Duodenal mucosa (tissue), 2 donors: Measurements from ENCODE around the gene DNAAF6.
"Not testable (repeated sequence)": the region's sequence is repeated elsewhere in the genome, so short reads cannot be mapped to it uniquely, and the experiment has no call there.

Experiments
- H3K27ac ChIP-seq: one replicate; pipeline ENCODE4 v1.7.0; 2013; ENCODE audit warnings: low read depth, low read length
- H3K27me3 ChIP-seq, 2 donors: one replicate each; pipeline ENCODE4 v1.7.0; 2013; ENCODE audit warnings: low read length in 2 of 2, control low read depth in 1 of 2; ENCODE audit not compliant: insufficient read depth in 2 of 2, control insufficient read depth in 1 of 2
- H3K36me3 ChIP-seq, 2 donors: one replicate each; pipeline ENCODE4 v1.7.0; 2013; ENCODE audit warnings: low read length in 2 of 2, control low read depth in 1 of 2; ENCODE audit not compliant: insufficient read depth in 2 of 2, control insufficient read depth in 1 of 2
- H3K4me1 ChIP-seq, 2 donors: one replicate each; pipeline ENCODE4 v1.7.0; 2013; ENCODE audit warnings: low read length in 2 of 2, control low read depth in 1 of 2; ENCODE audit not compliant: insufficient read depth in 2 of 2, control insufficient read depth in 1 of 2
- H3K4me3 ChIP-seq, 2 donors: one replicate each; pipeline ENCODE4 v1.7.0; 2013; ENCODE audit warnings: low read length in 2 of 2, low read depth in 1 of 2
- H3K9ac ChIP-seq, 2 donors: one replicate each; pipeline ENCODE4 v1.7.0; 2013; ENCODE audit warnings: low read length in 2 of 2, low read depth in 1 of 2
- H3K9me3 ChIP-seq, 2 donors: one replicate each; pipeline ENCODE4 v1.7.0; 2013; ENCODE audit warnings: low read length in 2 of 2, control low read depth in 1 of 2; ENCODE audit not compliant: control insufficient read depth in 1 of 2

DNAAF6 gene

DNA sequence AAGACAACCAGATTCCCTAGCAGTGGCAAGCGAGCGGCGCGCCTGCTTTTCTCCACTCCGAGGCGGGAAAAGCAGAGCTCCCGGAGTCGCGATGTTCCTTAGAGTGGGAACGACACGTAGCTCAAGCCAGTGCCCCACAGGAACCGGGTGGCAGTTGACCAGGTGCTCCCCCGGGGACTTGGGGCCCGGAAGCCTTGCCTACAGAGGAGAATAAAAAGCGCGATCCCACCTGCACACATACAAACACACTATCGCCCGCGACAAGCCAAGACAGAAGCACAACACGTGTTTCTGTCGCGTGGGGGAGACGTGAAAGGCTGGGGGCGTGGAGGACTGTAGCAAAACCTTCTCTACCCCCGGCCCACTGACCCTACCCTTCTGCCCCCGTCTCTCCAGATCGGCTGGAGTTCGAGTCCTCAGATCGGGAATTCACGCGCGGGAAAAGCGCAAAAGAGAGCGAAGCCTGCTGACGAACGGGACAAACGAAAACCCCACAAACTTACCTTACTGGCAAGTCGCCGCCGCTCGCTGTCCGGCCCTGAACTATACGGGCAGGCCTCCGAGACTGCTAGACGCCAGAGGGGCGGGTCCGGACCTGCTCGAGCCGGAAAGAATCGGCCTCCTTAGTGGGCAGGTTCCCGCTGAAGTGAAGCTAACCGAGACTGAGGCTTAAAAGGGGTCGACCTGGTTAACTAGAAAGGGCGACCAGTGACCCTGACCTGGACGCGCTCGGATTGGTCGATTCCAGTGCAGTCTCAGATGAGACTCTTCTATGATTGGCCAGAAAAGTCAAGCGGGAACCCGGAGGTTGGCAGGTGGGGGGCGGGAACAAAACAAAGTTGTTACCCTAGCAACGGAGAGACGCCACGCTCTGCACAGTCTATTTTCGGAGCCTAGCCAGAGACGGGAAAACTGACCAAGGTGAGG lies at the start of gene DNAAF6, which contains the start of gene NUP62CL:
Gene DNAAF6, plus strand, starts transcription at position 842 of the 927 bp plus-strand sequence. CDS start 6,265 bp downstream, outside the sequence.
Gene NUP62CL, minus strand, starts transcription at position 664 of the 927 bp plus-strand sequence. CDS start 31,287 bp downstream, outside the sequence.
- H3K9me3 ChIP-seq: no peaks in the 10 kb centered on the region
- H3K9ac ChIP-seq: peak within 1 kb of the TSS; percentile 60 to 65
- H3K27ac ChIP-seq: no peak within 1 kb of the TSS
- no peaks in the 10 kb centered on the region for H3K27me3 ChIP-seq
- peak within 1 kb of the TSS; percentile 74 to 75 for H3K4me3 ChIP-seq
- H3K36me3 ChIP-seq: no peaks in the 10 kb centered on the region
- no peaks in the 10 kb centered on the region for H3K4me1 ChIP-seq

- not testable (repeated sequence) for H3K9me3 ChIP-seq, H3K36me3 ChIP-seq, H3K9ac ChIP-seq, H3K4me3 ChIP-seq, H3K4me1 ChIP-seq, H3K27me3 ChIP-seq, H3K27ac ChIP-seq
Measured at GRCh38 chrX:107157618-107158017, 48.8 kb upstream of the DNAAF6 start.

GRCh38 chrX:107167163-107167921 lies 39.1 kb upstream of the DNAAF6 start:
- Histone ChIP-seq H3K36me3 (no peaks in the 10 kb centered on the region), H3K4me3 (no peak overlapping the region), H3K9ac (no peak overlapping the region), H3K9me3 (no peaks in the 10 kb centered on the region), H3K4me1 (no peaks in the 10 kb centered on the region), H3K27ac (no peak overlapping the region), H3K27me3 (no peaks in the 10 kb centered on the region)

GRCh38 chrX:107168257-107168656 lies 38.2 kb upstream of the DNAAF6 start:
- Histone ChIP-seq H3K4me1 (no peaks in the 10 kb centered on the region), H3K4me3 (no peak overlapping the region), H3K27me3 (no peaks in the 10 kb centered on the region), H3K27ac (no peak overlapping the region), H3K9ac (no peak overlapping the region), H3K36me3 (no peaks in the 10 kb centered on the region), H3K9me3 (no peaks in the 10 kb centered on the region)

DNA sequence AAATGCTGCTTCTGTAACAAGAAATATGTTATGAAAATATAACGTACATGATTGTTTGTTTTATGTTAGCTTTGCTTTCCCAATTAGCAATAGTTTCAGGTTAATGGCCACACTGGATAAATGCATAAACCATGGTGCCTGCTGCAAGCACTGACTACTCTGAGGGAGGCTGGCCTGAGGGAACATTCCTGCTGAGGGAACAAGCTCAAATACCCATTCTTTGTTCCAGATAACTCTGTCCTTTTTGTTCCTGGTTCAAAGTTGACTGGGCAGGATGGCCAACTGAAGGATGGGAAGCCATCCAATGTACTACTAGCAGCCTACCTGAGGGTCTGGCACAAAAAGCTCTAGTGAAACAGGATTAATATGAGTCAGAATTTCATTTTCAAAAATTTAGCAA lies 37.7 kb upstream of the DNAAF6 start:
- Histone ChIP-seq H3K4me1 (no peaks in the 10 kb centered on the region), H3K27ac (no peak overlapping the region), H3K9ac (no peak overlapping the region), H3K9me3 (no peaks in the 10 kb centered on the region), H3K4me3 (no peak overlapping the region), H3K36me3 (no peaks in the 10 kb centered on the region), H3K27me3 (no peaks in the 10 kb centered on the region)

- Histone ChIP-seq H3K27me3 (no peaks in the 10 kb centered on the region), H3K9ac (no peak overlapping the region), H3K4me3 (no peak overlapping the region), H3K9me3 (no peaks in the 10 kb centered on the region), H3K4me1 (no peaks in the 10 kb centered on the region), H3K27ac (no peak overlapping the region), H3K36me3 (no peaks in the 10 kb centered on the region)
Measured at GRCh38 chrX:107171369-107172102, 34.9 kb upstream of the DNAAF6 start.

GRCh38 chrX:107197319-107197718 lies 9.1 kb upstream of the DNAAF6 start:
- no peak overlapping the region for H3K9ac ChIP-seq
- H3K36me3 ChIP-seq: no peaks in the 10 kb centered on the region
- no peak overlapping the region for H3K4me3 ChIP-seq
- H3K27me3 ChIP-seq: no peaks in the 10 kb centered on the region
- no peaks in the 10 kb centered on the region for H3K4me1 ChIP-seq
- H3K9me3 ChIP-seq: no peaks in the 10 kb centered on the region
- no peak overlapping the region for H3K27ac ChIP-seq

GRCh38 chrX:107198074-107198473 lies 8.3 kb upstream of the DNAAF6 start:
- not testable (repeated sequence) for H3K9me3 ChIP-seq, H3K4me3 ChIP-seq, H3K27ac ChIP-seq, H3K4me1 ChIP-seq, H3K36me3 ChIP-seq, H3K9ac ChIP-seq, H3K27me3 ChIP-seq

- Histone ChIP-seq H3K4me1 (no peaks in the 10 kb centered on the region), H3K27me3 (no peaks in the 10 kb centered on the region)
Measured at GRCh38 chrX:107199491-107199890, 6.9 kb upstream of the DNAAF6 start.

More at GRCh38 chrX:107199491-107199890, 6.9 kb upstream of the DNAAF6 start:
- no peak overlapping the region for H3K4me3 ChIP-seq
- H3K9me3 ChIP-seq: no peaks in the 10 kb centered on the region
- no peak overlapping the region for H3K9ac ChIP-seq
- H3K27ac ChIP-seq: no peak overlapping the region
- H3K36me3 ChIP-seq: no peaks in the 10 kb centered on the region
